H1 (cell line): Measurements from ENCODE around the gene CIB2. TPM values are rescaled to one million over a fixed set of nuclear protein-coding genes. Genes with fewer than 3 reads are reported as not detected.

Experiments used
- ASH2L ChIP-seq: fragments of 200-600, 300-600 bp; sonication (generic); IDR thresholded peaks from one replicate; pipeline ENCODE4 v1.7.1; 2017; ENCODE audit warnings: low read length
- ATF2 ChIP-seq: IDR thresholded peaks from 2 replicates; pipeline ENCODE4 v1.6.1; 2012; ENCODE audit warnings: low read length, inconsistent platforms
- BRCA1 ChIP-seq: IDR thresholded peaks from 2 replicates; pipeline ENCODE4 v1.6.1; 2012; ENCODE audit warnings: low read depth, low read length, improper control_type of control experiment
- CBX8 ChIP-seq: fragments of 300-800, 300-1000 bp; sonication (generic); IDR thresholded peaks from 2 replicates; pipeline ENCODE4 v1.7.1; 2016; ENCODE audit warnings: low read depth, low read length, borderline replicate concordance
- CEBPB ChIP-seq: IDR thresholded peaks from 2 replicates; pipeline ENCODE4 v1.6.1; 2012; ENCODE audit warnings: low read depth, low read length
- CHD1 ChIP-seq: IDR thresholded peaks from 2 replicates; pipeline ENCODE4 v1.6.1; 2012; ENCODE audit warnings: low read depth, low read length, improper control_type of control experiment
- CREB1 ChIP-seq: IDR thresholded peaks from 2 replicates; pipeline ENCODE4 v1.6.1; 2012; ENCODE audit warnings: inconsistent platforms
- E2F6 ChIP-seq: IDR thresholded peaks from 2 replicates; pipeline ENCODE4 v1.6.1; 2012; ENCODE audit warnings: inconsistent platforms
- EGR1 ChIP-seq: IDR thresholded peaks from 2 replicates; pipeline ENCODE4 v1.6.1; 2011; ENCODE audit warnings: low read depth, low read length, borderline replicate concordance
- EP300 ChIP-seq, 2 experiments: IDR thresholded peaks; 1 replicate in 1 of 2; 2 replicates in 1 of 2; pipeline ENCODE4 v1.6.1; 2011 to 2012; ENCODE audit warnings: low read depth in 2 of 2, low read length in 2 of 2, mild to moderate bottlenecking in 2 of 2, borderline replicate concordance in 1 of 2, inconsistent platforms in 1 of 2, moderate library complexity in 1 of 2
- EZH2 ChIP-seq: fragments of 200-600 bp; sonication (generic); IDR thresholded peaks from 2 replicates; pipeline ENCODE4 v1.7.1; 2012; ENCODE audit warnings: low read depth, mild to moderate bottlenecking, moderate library complexity, low read length, inconsistent platforms; ENCODE audit not compliant: severe bottlenecking
- GABPA ChIP-seq: IDR thresholded peaks from 2 replicates; pipeline ENCODE4 v1.6.1; 2011; ENCODE audit warnings: mild to moderate bottlenecking, low read length, moderate library complexity, borderline replicate concordance; ENCODE audit not compliant: insufficient read depth
- GTF2F1 ChIP-seq: IDR thresholded peaks from 2 replicates; pipeline ENCODE4 v1.6.1; 2012; ENCODE audit warnings: low read depth, low read length, improper control_type of control experiment, borderline replicate concordance
- JUN ChIP-seq: IDR thresholded peaks from 2 replicates; pipeline ENCODE4 v1.6.1; 2011; ENCODE audit warnings: low read depth, mild to moderate bottlenecking, improper control_type of control experiment, low read length
- KDM5A ChIP-seq: fragments of 200-600 bp; IDR thresholded peaks from 2 replicates; pipeline ENCODE4 v1.7.1; 2012; ENCODE audit warnings: mild to moderate bottlenecking, low read length, inconsistent platforms, mixed read lengths
- POLR2A ChIP-seq, 2 experiments: IDR thresholded peaks; 1 replicate in 1 of 2; 2 replicates in 1 of 2; pipeline ENCODE4 v1.6.1; 2011; ENCODE audit warnings: low read depth in 2 of 2, low read length in 2 of 2, mild to moderate bottlenecking in 2 of 2; ENCODE audit errors: control extremely low read depth in 1 of 2
- POLR2AphosphoS5 ChIP-seq: IDR thresholded peaks from 2 replicates; pipeline ENCODE4 v1.6.1; 2011; ENCODE audit warnings: low read depth, low read length
- RAD21 ChIP-seq, 2 experiments: IDR thresholded peaks in 1 of 2; conservative IDR thresholded peaks in 1 of 2; 2 replicates each; pipeline ENCODE4 v1.6.1; 2011; ENCODE audit warnings: low read depth in 2 of 2, low read length in 2 of 2, improper control_type of control experiment in 1 of 2, inconsistent platforms in 1 of 2, mild to moderate bottlenecking in 1 of 2, moderate library complexity in 1 of 2
- RXRA ChIP-seq: IDR thresholded peaks from 2 replicates; pipeline ENCODE4 v1.6.1; 2011; ENCODE audit warnings: low read depth, mild to moderate bottlenecking, low read length, moderate library complexity; ENCODE audit not compliant: insufficient read depth
- SUZ12 ChIP-seq: fragments of 200-600 bp; sonication (generic); IDR thresholded peaks from 2 replicates; pipeline ENCODE4 v1.6.1; 2012; ENCODE audit warnings: mild to moderate bottlenecking, inconsistent platforms, low read length, moderate library complexity, mixed read lengths
- TEAD4 ChIP-seq: IDR thresholded peaks from 2 replicates; pipeline ENCODE4 v1.6.1; 2012; ENCODE audit warnings: low read depth, low read length, inconsistent platforms, mixed read lengths
- ZNF274 ChIP-seq: IDR thresholded peaks from 2 replicates; pipeline ENCODE4 v1.7.0; 2012; ENCODE audit warnings: low read length, borderline replicate concordance; ENCODE audit errors: extremely low read depth
- polyA plus RNA-seq, 7 experiments: library from polyadenylated mRNA; depleted of rRNA in 3 of 7; stranded (reverse) in 5 of 7; unstranded in 2 of 7; fragments of >200 nt in 5 of 7; fragments of 200-250 nt in 2 of 7; gene quantifications; 1 replicate in 5 of 7; 2 replicates in 1 of 7; 4 replicates in 1 of 7; pipeline versions ENCODE4 v1.2.1 to v1.2.3, GENCODE V29; 2011 to 2013; ENCODE audit warnings: missing spikeins in 2 of 7, mixed read lengths in 2 of 7
- total RNA-seq: library from RNA; stranded (reverse); fragmentation: NEBNext Ultra II Directional; extraction: Animal tissue kit (Norgen Biotek cat#: 25700); gene quantifications from 2 replicates; pipeline ENCODE4 v1.2.1, GENCODE V29; 2021

The CIB2 gene
- total and polyA plus RNA-seq, 2 of the 8 experiments (the other 6 are each of a cell fraction or from before 2014, with no cell fraction given) = 41.5 to 45.8 TPM

- TF ChIP-seq RAD21 (IDR thresholded peaks at IDR 0.05 in 1 of 2, conservative IDR thresholded peaks at IDR 0.05 in 1 of 2; ENCODE audit: low read depth in 2 of 2, low read length in 2 of 2) = 0 out of 4 replicates have a peak, but pooled peaks of 1 of the 2 experiments have one; percentile 7
- no peak for TF ChIP-seq GABPA
- no peak for TF ChIP-seq EZH2
- TF ChIP-seq CHD1 = no peak
- TF ChIP-seq EGR1 = no peak
- TF ChIP-seq ASH2L = no peak
- no peak for TF ChIP-seq ZNF274
- TF ChIP-seq KDM5A = no peak
- no peak for TF ChIP-seq CREB1
- peak in 1 of 2 experiments; percentile 38; a peak in 2 of 3 replicates for TF ChIP-seq POLR2A (IDR thresholded peaks at IDR 0.05; ENCODE audit: control extremely low read depth in 1 of 2, low read depth in 2 of 2, low read length in 2 of 2)
- peak in 1 of 2 experiments; percentile 9; a peak in 1 of 3 replicates for TF ChIP-seq EP300 (IDR thresholded peaks at IDR 0.05; ENCODE audit: borderline replicate concordance in 1 of 2, low read depth in 2 of 2, low read length in 2 of 2)
- no peak for TF ChIP-seq CBX8
- TF ChIP-seq CEBPB = no peak
- no peak for TF ChIP-seq ATF2
- no peak for TF ChIP-seq POLR2AphosphoS5
- no peak for TF ChIP-seq SUZ12
- no peak for TF ChIP-seq BRCA1
- TF ChIP-seq RXRA = no peak
- no peak for TF ChIP-seq GTF2F1
- TF ChIP-seq JUN = no peak
- no peak for TF ChIP-seq TEAD4
- TF ChIP-seq E2F6 = no peak
Observed at GRCh38 chr15:78075490-78076230, 55.6 kb downstream of the CIB2 start (continued).
